GM21447 (cell line): ENCODE data around the gene VMP1.
"Not testable (repeated sequence)": the region's sequence is repeated elsewhere in the genome, so short reads cannot be mapped to it uniquely, and the experiment has no call there.

Experiments
- ATAC-seq: cut with Tn5 transposase; IDR thresholded peaks from one replicate; pipeline ENCODE4 v1.9.1; 2021; ENCODE audit not compliant: unreplicated experiment

Gene VMP1

GRCh38 chr17:59753522-59754467, 46.3 kb downstream of the VMP1 start:
- ATAC-seq, result peak; percentile 65

- ATAC-seq, result no peak
These were observed 47.1 kb downstream of the VMP1 start for GRCh38 chr17:59754552-59754951.

- not testable (repeated sequence) for ATAC-seq
These were observed 47.6 kb downstream of the VMP1 start for GRCh38 chr17:59755069-59755468.

- no peak for ATAC-seq
These were observed 48.9 kb downstream of the VMP1 start for GRCh38 chr17:59756236-59756818.

- no peak for ATAC-seq
These were observed 49.6 kb downstream of the VMP1 start for GRCh38 chr17:59757043-59757442.

GRCh38 chr17:59757470-59757869, 50.0 kb downstream of the VMP1 start:
- no peak for ATAC-seq

GRCh38 chr17:59757881-59758385, 50.5 kb downstream of the VMP1 start:
- ATAC-seq, result no peak

- not testable (repeated sequence) for ATAC-seq
These were observed 51.7 kb downstream of the VMP1 start for GRCh38 chr17:59758998-59759651.

- no peak for ATAC-seq
These were observed 52.7 kb downstream of the VMP1 start for GRCh38 chr17:59760160-59760559.

- no peak for ATAC-seq
These were observed 54.1 kb downstream of the VMP1 start for GRCh38 chr17:59761385-59762048.

- ATAC-seq, result peak; percentile 63
These were observed 54.8 kb downstream of the VMP1 start for GRCh38 chr17:59762049-59762823.

- ATAC-seq, result no peak
These were observed 55.4 kb downstream of the VMP1 start for GRCh38 chr17:59762824-59763374.

GRCh38 chr17:59763861-59764260, 56.4 kb downstream of the VMP1 start:
- no peak for ATAC-seq

- ATAC-seq, result no peak
These were observed 56.9 kb downstream of the VMP1 start for GRCh38 chr17:59764292-59764741.

GRCh38 chr17:59765038-59765437, 57.6 kb downstream of the VMP1 start:
- no peak for ATAC-seq

- no peak for ATAC-seq
These were observed 59.0 kb downstream of the VMP1 start for GRCh38 chr17:59766491-59766890.

- ATAC-seq, result no peak
These were observed 59.7 kb downstream of the VMP1 start for GRCh38 chr17:59767176-59767575.

GRCh38 chr17:59769887-59770286, 62.4 kb downstream of the VMP1 start:
- no peak for ATAC-seq

- ATAC-seq, result no peak
These were observed 63.6 kb downstream of the VMP1 start for GRCh38 chr17:59771093-59771492.

- ATAC-seq, result no peak
These were observed 68.4 kb downstream of the VMP1 start for GRCh38 chr17:59775786-59776350.
